K562 treated with DMSO at 1 percent for 4 hours (cell line): ENCODE data around the gene PCDHB11. TPM values are rescaled to one million over a fixed set of nuclear protein-coding genes. Genes with fewer than 3 reads are reported as not detected.

Experiments used
- total RNA-seq: library from RNA; unstranded; fragments of 300-600 nt; gene quantifications from 2 replicates; pipeline ENCODE4 v1.2.3, GENCODE V29; 2022; ENCODE audit not compliant: insufficient read depth

Gene PCDHB11
- total RNA-seq: not detected in 2 replicates

DNA sequence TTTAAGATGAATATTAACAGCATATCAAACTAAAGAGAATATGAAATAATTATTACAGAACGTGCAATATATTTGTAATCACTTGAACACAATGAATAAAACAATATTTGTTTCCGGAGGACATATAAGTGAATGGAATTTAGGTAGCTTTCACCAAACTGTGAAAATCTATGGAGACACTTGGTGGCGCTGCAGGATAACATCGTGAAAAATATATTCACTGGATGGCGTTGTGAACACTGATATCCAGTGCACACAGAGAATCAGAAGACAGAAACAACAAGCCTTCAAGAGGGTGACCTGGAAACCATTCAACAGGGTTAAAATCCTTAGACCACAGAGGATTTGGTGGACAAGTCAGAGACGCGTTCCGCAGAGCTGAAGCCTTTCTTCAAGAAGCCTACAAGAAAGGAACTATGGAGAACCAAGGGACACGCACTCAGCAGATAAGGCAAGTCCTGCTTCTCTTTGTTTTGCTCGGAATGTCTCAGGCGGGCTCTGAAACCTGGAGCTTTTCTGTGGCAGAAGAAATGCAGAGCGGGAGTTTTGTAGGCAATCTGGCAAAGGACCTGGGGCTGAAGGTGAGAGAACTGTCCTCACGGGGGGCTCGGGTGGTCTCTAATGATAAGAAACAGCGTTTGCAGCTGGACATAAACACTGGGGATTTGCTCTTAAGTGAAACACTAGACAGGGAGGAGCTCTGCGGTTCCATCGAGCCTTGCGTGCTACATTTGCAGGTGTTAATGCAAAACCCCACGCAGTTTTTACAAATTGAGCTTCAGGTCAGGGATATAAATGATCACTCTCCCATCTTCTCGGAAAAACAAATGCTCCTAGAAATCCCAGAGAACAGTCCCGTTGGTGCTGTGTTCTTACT, at the start of gene PCDHB11:
Gene PCDHB11, plus strand, starts transcription at position 269 of the 877 bp plus-strand sequence. Its CDS starts 148 bp downstream, at position 417.

DNA sequence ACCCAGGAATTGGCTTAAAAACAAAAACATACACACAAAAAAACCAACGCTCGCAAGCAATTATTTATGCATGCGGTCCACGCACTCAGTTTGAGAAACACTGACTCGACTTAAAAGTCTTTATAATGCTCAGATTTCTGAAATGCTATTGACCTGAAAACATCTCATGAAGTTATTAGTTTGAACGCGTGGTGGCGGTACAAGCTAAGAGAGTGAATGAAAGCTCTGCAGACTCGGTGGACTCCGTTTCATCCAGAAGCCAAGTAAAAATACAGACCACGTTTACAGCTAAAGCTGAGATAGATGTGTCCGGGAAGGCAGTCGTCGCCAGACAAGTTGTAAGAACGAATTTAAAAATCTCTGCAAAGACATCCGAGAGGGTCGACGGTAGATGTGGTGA, 49.6 kb upstream of the PCDHB11 start, which contains the start of gene PCDHB6:
Gene PCDHB6, plus strand, starts transcription at position 246 of the 400 bp plus-strand sequence. CDS start 201 bp downstream, outside the sequence.

DNA sequence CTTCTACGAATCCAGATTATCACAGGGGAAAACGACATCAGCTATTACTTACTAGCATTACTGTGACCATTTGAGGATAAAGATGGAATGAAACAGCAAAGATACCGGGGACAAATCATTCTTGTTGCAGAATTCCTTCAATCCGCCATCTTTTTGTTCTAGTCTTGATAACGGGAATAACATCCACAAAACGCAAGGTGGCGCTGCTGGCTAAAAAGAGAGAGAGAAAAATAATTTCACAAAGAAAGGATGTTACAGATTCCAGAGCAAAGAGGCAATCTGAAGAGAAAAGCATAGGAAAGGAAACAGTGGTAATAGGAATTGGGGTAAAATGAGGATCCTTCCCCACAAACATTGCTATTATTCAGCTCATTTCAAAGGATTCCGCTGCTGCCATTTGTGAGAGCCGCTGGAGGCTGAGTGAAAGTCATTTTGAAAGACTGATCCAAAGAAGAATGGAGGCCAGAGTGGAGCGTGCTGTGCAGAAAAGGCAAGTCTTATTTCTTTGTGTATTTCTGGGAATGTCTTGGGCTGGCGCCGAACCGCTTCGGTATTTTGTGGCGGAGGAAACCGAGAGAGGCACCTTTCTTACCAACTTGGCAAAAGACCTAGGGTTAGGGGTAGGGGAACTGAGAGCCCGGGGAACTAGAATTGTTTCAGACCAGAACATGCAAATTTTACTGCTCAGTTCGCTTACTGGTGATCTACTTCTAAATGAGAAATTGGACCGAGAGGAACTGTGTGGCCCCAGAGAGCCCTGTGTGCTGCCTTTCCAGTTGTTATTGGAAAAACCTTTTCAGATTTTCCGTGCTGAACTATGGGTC, 26.8 kb upstream of the PCDHB11 start, which contains the start of gene PCDHB7:
Gene PCDHB7, plus strand, starts transcription at position 264 of the 824 bp plus-strand sequence. Its CDS starts 192 bp downstream, at position 456.

DNA sequence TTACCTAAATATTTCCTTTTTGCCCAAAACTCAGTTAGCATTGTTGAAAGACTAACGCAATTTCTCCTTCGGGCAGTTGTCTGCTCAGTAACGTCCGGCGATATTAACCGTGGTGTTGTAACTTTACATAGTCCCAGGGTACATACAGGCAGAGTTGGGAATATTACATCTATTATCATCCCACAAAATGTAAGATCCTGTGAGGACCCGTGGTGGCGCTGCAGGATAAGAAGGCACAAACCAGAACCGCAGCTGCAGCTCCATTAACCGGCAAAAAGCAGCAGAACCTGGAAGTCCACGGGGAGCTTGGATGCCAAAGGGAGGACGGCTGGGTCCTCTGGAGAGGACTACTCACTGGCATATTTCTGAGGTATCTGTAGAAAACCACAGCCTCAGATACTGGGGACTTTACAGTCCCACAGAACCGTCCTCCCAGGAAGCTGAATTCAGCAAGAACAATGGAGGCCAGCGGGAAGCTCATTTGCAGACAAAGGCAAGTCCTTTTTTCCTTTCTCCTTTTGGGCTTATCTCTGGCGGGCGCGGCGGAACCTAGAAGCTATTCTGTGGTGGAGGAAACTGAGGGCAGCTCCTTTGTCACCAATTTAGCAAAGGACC, 21.7 kb upstream of the PCDHB11 start, which contains the start of gene PCDHB8:
Gene PCDHB8, plus strand, starts transcription at position 214 of the 615 bp plus-strand sequence. Its CDS starts 245 bp downstream, at position 459.

DNA sequence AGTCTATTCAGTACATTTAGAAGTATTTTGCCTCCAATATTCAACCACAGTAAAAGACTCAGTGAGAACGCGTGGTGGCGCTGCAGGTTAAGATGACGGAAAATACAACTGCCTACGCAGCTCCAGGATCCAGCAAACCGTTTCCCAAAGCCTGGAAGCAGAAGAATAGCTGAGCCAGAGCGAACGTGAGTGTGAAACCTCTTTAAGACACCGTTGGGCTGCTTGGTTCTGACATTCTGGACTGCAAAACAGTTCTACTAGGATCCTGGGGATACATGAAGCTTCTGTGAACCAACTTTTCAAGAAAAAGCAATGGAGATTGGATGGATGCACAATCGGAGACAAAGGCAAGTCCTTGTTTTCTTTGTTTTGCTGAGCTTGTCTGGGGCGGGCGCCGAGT, 17.2 kb upstream of the PCDHB11 start, which contains the start of gene PCDHB16:
Gene PCDHB16, plus strand, starts transcription at position 140 of the 400 bp plus-strand sequence. Its CDS starts 173 bp downstream, at position 313.

DNA sequence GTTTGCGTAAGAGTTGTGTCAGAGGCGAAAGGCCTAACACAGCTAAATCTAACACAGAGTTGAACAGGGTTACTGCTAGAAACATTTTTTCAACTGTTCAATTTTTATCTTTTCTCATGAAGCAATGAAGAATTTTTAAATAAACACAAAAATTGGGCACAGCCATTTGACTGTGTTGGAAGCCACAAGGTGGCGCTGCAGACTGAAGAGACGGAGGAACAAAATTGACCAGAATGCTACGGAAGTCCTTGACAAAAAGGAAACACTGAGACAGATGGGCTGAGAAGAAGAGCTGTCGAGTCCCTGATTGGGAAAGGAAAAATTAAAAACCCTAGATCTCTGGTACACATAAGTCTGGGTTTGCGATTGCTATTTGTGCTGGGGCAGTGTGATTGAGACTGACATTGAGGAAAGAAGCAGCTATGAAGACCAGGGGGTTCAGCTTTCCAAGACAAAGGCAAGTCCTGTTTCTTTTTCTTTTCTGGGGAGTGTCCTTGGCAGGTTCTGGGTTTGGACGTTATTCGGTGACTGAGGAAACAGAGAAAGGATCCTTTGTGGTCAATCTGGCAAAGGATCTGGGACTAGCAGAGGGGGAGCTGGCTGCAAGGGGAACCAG, 12.4 kb upstream of the PCDHB11 start, which contains the start of gene PCDHB9:
Gene PCDHB9, plus strand, starts transcription at position 265 of the 616 bp plus-strand sequence. Its CDS starts 158 bp downstream, at position 423.

DNA sequence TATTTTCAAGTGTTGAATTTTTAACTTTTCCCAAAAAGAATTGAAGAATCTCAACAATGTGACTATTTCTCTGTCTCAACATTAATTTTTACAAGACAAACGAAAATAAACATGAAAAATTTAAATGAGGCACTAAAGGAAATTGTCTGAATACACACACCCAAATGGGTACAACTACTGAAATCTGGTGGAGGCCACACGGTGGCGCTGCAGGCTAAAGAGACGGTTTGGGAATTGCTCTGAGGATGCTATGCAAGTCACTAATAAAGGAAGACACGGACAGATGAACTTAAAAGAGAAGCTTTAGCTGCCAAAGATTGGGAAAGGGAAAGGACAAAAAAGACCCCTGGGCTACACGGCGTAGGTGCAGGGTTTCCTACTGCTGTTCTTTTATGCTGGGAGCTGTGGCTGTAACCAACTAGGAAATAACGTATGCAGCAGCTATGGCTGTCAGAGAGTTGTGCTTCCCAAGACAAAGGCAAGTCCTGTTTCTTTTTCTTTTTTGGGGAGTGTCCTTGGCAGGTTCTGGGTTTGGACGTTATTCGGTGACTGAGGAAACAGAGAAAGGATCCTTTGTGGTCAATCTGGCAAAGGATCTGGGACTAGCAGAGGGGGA, 7.2 kb upstream of the PCDHB11 start, which contains the start of gene PCDHB10:
Gene PCDHB10, plus strand, starts transcription at position 244 of the 616 bp plus-strand sequence. Its CDS starts 200 bp downstream, at position 444.

DNA sequence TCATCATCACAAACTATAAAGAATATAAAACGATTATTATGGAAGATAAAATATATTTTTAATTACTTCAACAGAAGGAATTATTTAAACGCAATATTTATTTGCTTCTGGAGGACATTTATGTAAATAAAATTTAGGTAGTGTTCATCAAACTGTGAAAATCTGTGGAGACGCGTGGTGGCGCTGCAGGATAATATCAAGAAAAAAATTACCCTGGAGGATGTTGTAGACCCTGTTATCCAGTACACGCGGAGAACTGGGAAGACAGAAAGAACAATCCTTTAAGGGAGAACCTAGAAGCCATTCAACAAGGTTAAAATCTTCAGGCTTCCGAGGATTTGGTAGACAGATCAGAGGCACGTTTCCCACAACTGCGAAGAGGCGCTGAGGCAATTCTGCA, 9.1 kb downstream of the PCDHB11 start, which contains the start of gene PCDHB12:
Gene PCDHB12, plus strand, starts transcription at position 242 of the 400 bp plus-strand sequence. CDS start 189 bp downstream, outside the sequence.

DNA sequence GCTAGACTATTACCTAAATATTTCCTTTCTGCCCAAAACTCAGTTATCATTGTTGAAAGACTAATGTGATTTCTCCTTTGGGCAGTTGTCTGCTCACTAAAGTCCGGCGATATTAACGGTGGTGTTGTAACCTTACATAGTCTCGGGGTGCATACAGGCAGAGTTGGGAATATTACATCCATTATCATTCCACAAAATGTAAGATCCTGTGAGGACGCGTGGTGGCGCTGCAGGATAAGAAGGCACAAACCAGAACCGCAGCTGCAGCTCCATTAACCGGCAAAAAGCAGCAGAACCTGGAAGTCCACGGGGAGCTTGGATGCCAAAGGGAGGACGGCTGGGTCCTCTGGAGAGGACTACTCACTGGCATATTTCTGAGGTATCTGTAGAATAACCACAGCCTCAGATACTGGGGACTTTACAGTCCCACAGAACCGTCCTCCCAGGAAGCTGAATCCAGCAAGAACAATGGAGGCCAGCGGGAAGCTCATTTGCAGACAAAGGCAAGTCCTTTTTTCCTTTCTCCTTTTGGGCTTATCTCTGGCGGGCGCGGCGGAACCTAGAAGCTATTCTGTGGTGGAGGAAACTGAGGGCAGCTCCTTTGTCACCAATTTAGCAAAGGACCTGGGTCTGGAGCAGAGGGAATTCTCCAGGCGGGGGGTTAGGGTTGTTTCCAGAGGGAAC, 14.4 kb downstream of the PCDHB11 start, which contains the start of gene PCDHB13:
Gene PCDHB13, plus strand, starts transcription at position 264 of the 684 bp plus-strand sequence. Its CDS starts 205 bp downstream, at position 469.

DNA sequence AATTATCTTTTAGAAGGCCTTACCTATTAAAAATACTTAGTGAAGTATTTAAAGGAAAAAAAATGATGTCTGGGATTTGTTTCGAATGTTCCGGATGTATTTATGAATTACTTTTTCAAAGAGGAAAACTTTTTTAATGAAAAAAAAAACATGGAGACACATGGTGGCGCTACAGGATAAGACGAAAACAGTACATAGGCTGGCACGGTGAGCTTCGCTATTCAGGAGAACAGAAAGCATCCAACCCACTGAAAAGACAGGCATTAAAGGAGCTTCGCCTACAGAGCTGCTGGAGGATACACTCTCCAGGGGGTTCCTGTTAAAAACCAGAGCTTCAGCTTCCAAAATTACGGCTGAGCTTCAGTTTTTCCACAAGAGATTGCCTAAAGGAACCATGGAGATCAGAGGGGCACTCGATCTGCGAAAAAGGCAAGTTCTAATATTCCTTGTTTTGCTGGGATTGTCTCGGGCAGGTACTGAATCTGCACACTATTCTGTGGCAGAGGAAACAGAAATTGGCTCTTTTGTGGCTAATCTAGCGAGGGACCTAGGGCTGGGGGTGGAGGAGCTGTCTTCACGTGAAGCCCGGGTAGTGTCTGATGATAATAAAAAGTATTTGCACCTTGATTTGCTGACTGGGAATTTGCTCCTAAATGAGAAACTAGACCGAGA, 23.8 kb downstream of the PCDHB11 start, which contains the start of gene PCDHB14:
Gene PCDHB14, plus strand, starts transcription at position 232 of the 672 bp plus-strand sequence. Its CDS starts 163 bp downstream, at position 395.

DNA sequence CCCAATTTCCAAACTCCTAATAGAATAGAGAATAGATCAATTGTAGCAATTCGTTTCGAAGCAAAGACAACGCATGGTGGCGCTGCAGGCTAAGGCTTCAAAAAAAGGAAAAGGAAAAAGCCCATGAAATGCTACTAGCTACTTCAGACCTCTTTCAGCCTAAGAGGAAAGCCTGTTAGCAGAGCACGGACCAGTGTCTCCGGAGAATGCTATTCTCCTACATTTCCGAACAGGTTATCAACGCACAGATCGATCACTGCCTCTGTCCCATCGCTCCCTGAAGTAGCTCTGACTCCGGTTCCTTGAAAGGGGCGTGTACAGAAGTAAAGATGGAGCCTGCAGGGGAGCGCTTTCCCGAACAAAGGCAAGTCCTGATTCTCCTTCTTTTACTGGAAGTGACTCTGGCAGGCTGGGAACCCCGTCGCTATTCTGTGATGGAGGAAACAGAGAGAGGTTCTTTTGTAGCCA, 45.9 kb downstream of the PCDHB11 start, which contains the start of gene PCDHB15:
Gene PCDHB15, plus strand, starts transcription at position 146 of the 468 bp plus-strand sequence. Its CDS starts 184 bp downstream, at position 330.

Other genes starting within 250 kb of the PCDHB11 start
- not detected in 2 replicates for gene PCDHAC2, start 233.2 kb upstream of the PCDHB11 start, total RNA-seq
- gene PCDHB1, start 148.3 kb upstream of the PCDHB11 start, total RNA-seq: not detected in 2 replicates
- gene PCDHB2, start 105.0 kb upstream of the PCDHB11 start, total RNA-seq: not detected in 2 replicates
- gene PCDHB3, start 99.2 kb upstream of the PCDHB11 start, total RNA-seq: not detected in 2 replicates
- not detected in 2 replicates for gene PCDHB4, start 77.8 kb upstream of the PCDHB11 start, total RNA-seq
- not detected in 2 replicates for gene PCDHB5, start 64.4 kb upstream of the PCDHB11 start, total RNA-seq
- gene PCDHB6, start 49.6 kb upstream of the PCDHB11 start, total RNA-seq: not detected in 2 replicates
- not detected in 2 replicates for gene PCDHB7, start 27.0 kb upstream of the PCDHB11 start, total RNA-seq
- gene PCDHB8, start 21.8 kb upstream of the PCDHB11 start, total RNA-seq: not detected in 2 replicates
- gene PCDHB16, start 17.2 kb upstream of the PCDHB11 start, total RNA-seq: not detected in 2 replicates
- not detected in 2 replicates for gene PCDHB9, start 12.5 kb upstream of the PCDHB11 start, total RNA-seq
- not detected in 2 replicates for gene PCDHB10, start 7.3 kb upstream of the PCDHB11 start, total RNA-seq
- not detected in 2 replicates for gene PCDHB12, start 9.1 kb downstream of the PCDHB11 start, total RNA-seq
- gene PCDHB13, start 14.3 kb downstream of the PCDHB11 start, total RNA-seq: not detected in 2 replicates
- not detected in 2 replicates for gene PCDHB14, start 23.7 kb downstream of the PCDHB11 start, total RNA-seq
- gene PCDHB15, start 45.8 kb downstream of the PCDHB11 start, total RNA-seq: not detected in 2 replicates
- gene SLC25A2, start 104.4 kb downstream of the PCDHB11 start, total RNA-seq: not detected in 2 replicates
- 87.4 and 92.8 TPM in 2 replicates for gene TAF7, start 121.2 kb downstream of the PCDHB11 start, total RNA-seq
- 0.37 TPM in 1 of 2 replicates, not detected in the other for gene PCDHGA1, start 130.9 kb downstream of the PCDHB11 start, total RNA-seq
- 0.12 TPM in 1 of 2 replicates, not detected in the other for gene PCDHGA2, start 139.1 kb downstream of the PCDHB11 start, total RNA-seq
- gene PCDHGA3, start 144.2 kb downstream of the PCDHB11 start, total RNA-seq: 0.46 TPM in 1 of 2 replicates, not detected in the other
- not detected in 2 replicates for gene PCDHGB1, start 150.5 kb downstream of the PCDHB11 start, total RNA-seq
- 0.42 and 0.76 TPM in 2 replicates for gene PCDHGA4, start 155.4 kb downstream of the PCDHB11 start, total RNA-seq
- gene PCDHGB2, start 160.4 kb downstream of the PCDHB11 start, total RNA-seq: 0.48 and 0.70 TPM in 2 replicates
- gene PCDHGA5, start 164.5 kb downstream of the PCDHB11 start, total RNA-seq: 0.16 TPM in 1 of 2 replicates, not detected in the other
- gene PCDHGB3, start 170.6 kb downstream of the PCDHB11 start, total RNA-seq: 0.51 and 0.74 TPM in 2 replicates
- 0.27 and 0.35 TPM in 2 replicates for gene PCDHGA6, start 174.3 kb downstream of the PCDHB11 start, total RNA-seq
- not detected in 2 replicates for gene PCDHGA7, start 183.1 kb downstream of the PCDHB11 start, total RNA-seq
- gene PCDHGB4, start 188.1 kb downstream of the PCDHB11 start, total RNA-seq: 0.21 TPM in 1 of 2 replicates, not detected in the other
- 0.24 TPM in 1 of 2 replicates, not detected in the other for gene PCDHGA8, start 193.0 kb downstream of the PCDHB11 start, total RNA-seq
- not detected in 2 replicates for gene PCDHGB5, start 198.3 kb downstream of the PCDHB11 start, total RNA-seq
- gene PCDHGA9, start 203.2 kb downstream of the PCDHB11 start, total RNA-seq: not detected in 2 replicates
- not detected in 2 replicates for gene PCDHGB6, start 208.4 kb downstream of the PCDHB11 start, total RNA-seq
- gene PCDHGA10, start 213.4 kb downstream of the PCDHB11 start, total RNA-seq: not detected in 2 replicates
- gene PCDHGB7, start 218.1 kb downstream of the PCDHB11 start, total RNA-seq: not detected in 2 replicates
- not detected in 2 replicates for gene PCDHGA11, start 221.4 kb downstream of the PCDHB11 start, total RNA-seq
- gene PCDHGA12, start 230.9 kb downstream of the PCDHB11 start, total RNA-seq: not detected in 2 replicates